GM23248 (cell line): ENCODE results near the gene CEP41.

Experiments used
- EZH2 ChIP-seq: fragments of 200-600 bp; sonication (generic); IDR thresholded peaks from 2 replicates; pipeline ENCODE4 v1.6.1; 2018; ENCODE audit warnings: antibody characterized with exemption, mild to moderate bottlenecking; ENCODE audit not compliant: insufficient read depth, poor library complexity, severe bottlenecking
- EZH2phosphoT487 ChIP-seq: fragments of 200-600 bp; sonication (generic); IDR thresholded peaks from 2 replicates; pipeline ENCODE4 v1.6.1; 2018; ENCODE audit warnings: antibody characterized with exemption, moderate library complexity, mild to moderate bottlenecking, low read depth; ENCODE audit not compliant: insufficient read depth

GRCh38 chr7:130363026-130363847, 77.6 kb downstream of the CEP41 start:
- TF ChIP-seq EZH2phosphoT487 (no peak), EZH2 (no peak)
